Lower leg skin (tissue), 4 donors: ENCODE measurements around the gene CSNK1A1. TPM values are rescaled to one million over a fixed set of nuclear protein-coding genes. Genes with fewer than 3 reads are reported as not detected.

Source experiments
- DNase-seq, 2 donors: peaks; one replicate each; pipeline ENCODE4 v3.0.0-alpha.2; 2019; ENCODE audit warnings: low spot score in 2 of 2
- H3K4me3 ChIP-seq: fragments of 200-600 bp; sonication (generic); 2 replicates; pipeline ENCODE4 v1.5.1; 2017; ENCODE audit warnings: mild to moderate bottlenecking, low read depth; ENCODE audit not compliant: poor library complexity, severe bottlenecking
- CTCF ChIP-seq, 3 donors: fragments of 450-650 bp; IDR thresholded peaks; one replicate each; pipeline ENCODE4 v1.5.1; 2016; ENCODE audit warnings: antibody characterized with exemption in 3 of 3, mild to moderate bottlenecking in 3 of 3, moderate library complexity in 2 of 3
- POLR2A ChIP-seq, 2 donors: fragments of 450-650 bp; IDR thresholded peaks; one replicate each; pipeline ENCODE4 v1.6.1; 2016 to 2017; ENCODE audit warnings: antibody characterized with exemption in 2 of 2, mild to moderate bottlenecking in 1 of 2, moderate library complexity in 1 of 2
- WGBS, 2 donors: methylation state at CpG; one replicate each; pipeline ENCODE4 v1.1.5; 2018; 5-methylcytosine and 5-hydroxymethylcytosine counted together
- intact Hi-C: fragments of 100-400 bp; cut with DNase I; formaldehyde crosslinking; loops from one replicate; pipeline ENCODE4 v1.15.0; 2023; ENCODE audit warnings: low total_unique reads
- total RNA-seq, 4 donors: library from RNA; depleted of rRNA; stranded (reverse); fragments of >200 nt; gene quantifications; one replicate each; pipeline ENCODE4 v1.1.0, GENCODE V29; 2016

The CSNK1A1 gene
- total RNA-seq, 4 donors from 2014 or later, result 270 to 297 (median 282) TPM

GRCh38 chr5:149452007-149452664 lies 99.1 kb downstream of the CSNK1A1 start:
- WGBS, 2 donors, result 55 to 60% methylated on average over 10 to 11 of the region's 11 CpGs
- TF ChIP-seq POLR2A (IDR thresholded peaks at IDR 0.05) (no peak), CTCF (IDR thresholded peaks at IDR 0.05) (no peak)
- no peak for DNase-seq
- H3K4me3 ChIP-seq, result no peak overlapping the region
- intact Hi-C loops, result no loop called here

- 43 to 52% methylated on average over 3 of the region's 3 CpGs for WGBS, 2 donors
- DNase-seq, result peak in 1 of 2 donors; percentile 37
- intact Hi-C loops, result no loop called here
- no peak for TF ChIP-seq POLR2A (IDR thresholded peaks at IDR 0.05)
- TF ChIP-seq CTCF (IDR thresholded peaks at IDR 0.05), result no peak
- H3K4me3 ChIP-seq, result no peak overlapping the region
Observed at GRCh38 chr5:149450199-149450598, 101.0 kb downstream of the CSNK1A1 start.

GRCh38 chr5:149448831-149449714 lies 102.2 kb downstream of the CSNK1A1 start:
- H3K4me3 ChIP-seq, result no peak overlapping the region
- intact Hi-C loops, result no loop called here
- TF ChIP-seq CTCF (IDR thresholded peaks at IDR 0.05), result no peak
- no peak for TF ChIP-seq POLR2A (IDR thresholded peaks at IDR 0.05)
- no peak for DNase-seq
- WGBS, 2 donors, result 86 to 89% methylated on average over 7 of the region's 7 CpGs

GRCh38 chr5:149448431-149448830 lies 102.8 kb downstream of the CSNK1A1 start:
- 75 to 77% methylated on average over 4 of the region's 4 CpGs for WGBS, 2 donors
- intact Hi-C loops, result no loop called here

More at GRCh38 chr5:149448431-149448830, 102.8 kb downstream of the CSNK1A1 start:
- no peak for TF ChIP-seq POLR2A (IDR thresholded peaks at IDR 0.05)
- TF ChIP-seq CTCF (IDR thresholded peaks at IDR 0.05), result no peak
- no peak overlapping the region for H3K4me3 ChIP-seq
- no peak for DNase-seq
